Neural progenitor cell (in vitro differentiated cells): Measurements from ENCODE around the gene MAD1L1. TPM values are rescaled to one million over a fixed set of nuclear protein-coding genes. Genes with fewer than 3 reads are reported as not detected.

Experiments used
- DNase-seq: peaks from one replicate; pipeline ENCODE4 v3.0.0-alpha.2; 2016; ENCODE audit warnings: low spot score
- H2AFZ ChIP-seq: fragments of 200-600 bp; sonication (generic); replicated peaks from 2 replicates; pipeline ENCODE4 v1.6.1; 2016; ENCODE audit warnings: antibody characterized with exemption
- H3F3A ChIP-seq: fragments of 200-600 bp; sonication (generic); 2 replicates; pipeline ENCODE4 v1.6.1; 2016; ENCODE audit warnings: antibody characterized with exemption, low read depth
- H3K27ac ChIP-seq: fragments of 200-600 bp; sonication (generic); 2 replicates; pipeline ENCODE4 v1.5.1; 2016; ENCODE audit warnings: mild to moderate bottlenecking
- H3K27me3 ChIP-seq: fragments of 200-600 bp; sonication (generic); 2 replicates; pipeline ENCODE4 v1.6.1; 2016; ENCODE audit warnings: mild to moderate bottlenecking, moderate library complexity
- H3K36me3 ChIP-seq: fragments of 200-600 bp; sonication (generic); 2 replicates; pipeline ENCODE4 v1.5.1; 2016
- H3K4me1 ChIP-seq: fragments of 200-600 bp; sonication (generic); 2 replicates; pipeline ENCODE4 v1.6.1; 2016; ENCODE audit warnings: mixed run types
- H3K4me2 ChIP-seq: fragments of 200-600 bp; sonication (generic); 2 replicates; pipeline ENCODE4 v1.6.1; 2016
- H3K4me3 ChIP-seq: fragments of 200-600 bp; sonication (generic); 2 replicates; pipeline ENCODE4 v1.5.1; 2016
- H3K79me2 ChIP-seq: fragments of 200-600 bp; sonication (generic); 2 replicates; pipeline ENCODE4 v1.6.1; 2016; ENCODE audit warnings: low read depth
- H3K9ac ChIP-seq: fragments of 200-600 bp; sonication (generic); 2 replicates; pipeline ENCODE4 v1.6.1; 2016
- H3K9me3 ChIP-seq: fragments of 200-600 bp; sonication (generic); 2 replicates; pipeline ENCODE4 v1.5.1; 2016; ENCODE audit warnings: low read depth
- H4K20me1 ChIP-seq: fragments of 200-600 bp; sonication (generic); 2 replicates; pipeline ENCODE4 v1.6.1; 2016; ENCODE audit warnings: low read depth
- H3K27ac Mint-ChIP-seq: 3 replicates; pipeline ENCODE4 v1.8.0; 2021; ENCODE audit warnings: mixed read lengths
- H3K27me3 Mint-ChIP-seq: 2 replicates; pipeline ENCODE4 v1.8.0; 2022; ENCODE audit warnings: low read depth, mild to moderate bottlenecking, inconsistent platforms, moderate library complexity, mixed read lengths; ENCODE audit not compliant: insufficient read depth
- H3K36me3 Mint-ChIP-seq: 3 replicates; pipeline ENCODE4 v1.8.0; 2021; ENCODE audit warnings: mixed read lengths
- H3K4me1 Mint-ChIP-seq: 3 replicates; pipeline ENCODE4 v1.8.0; 2021; ENCODE audit warnings: mixed read lengths
- H3K4me3 Mint-ChIP-seq: 3 replicates; pipeline ENCODE4 v1.8.0; 2021; ENCODE audit warnings: mild to moderate bottlenecking, moderate library complexity, mixed read lengths
- H3K9me3 Mint-ChIP-seq: 3 replicates; pipeline ENCODE4 v1.8.0; 2020; ENCODE audit warnings: mixed read lengths
- EZH2 ChIP-seq: fragments of 200-600 bp; sonication (generic); IDR thresholded peaks from 2 replicates; pipeline ENCODE4 v1.6.1; 2017; ENCODE audit warnings: antibody characterized with exemption, mild to moderate bottlenecking, moderate library complexity
- EZH2phosphoT487 ChIP-seq: fragments of 200-600 bp; sonication (generic); IDR thresholded peaks from 2 replicates; pipeline ENCODE4 v1.6.1; 2017; ENCODE audit warnings: antibody characterized with exemption
- total RNA-seq: library from RNA; depleted of rRNA; stranded (reverse); fragments of >200 nt; gene quantifications from 2 replicates; pipeline ENCODE4 v1.2.3, GENCODE V29; 2015; ENCODE audit warnings: low replicate concordance
- TF ChIP-seq, protein P1 (sequence below): fragments of 200-600 bp; sonication (generic); IDR thresholded peaks from 2 replicates; pipeline ENCODE4 v1.5.1; 2017; ENCODE audit warnings: antibody characterized with exemption, mild to moderate bottlenecking

Gene MAD1L1
- total RNA-seq, 1 donor from 2014 or later, result 23.7 TPM

DNA sequence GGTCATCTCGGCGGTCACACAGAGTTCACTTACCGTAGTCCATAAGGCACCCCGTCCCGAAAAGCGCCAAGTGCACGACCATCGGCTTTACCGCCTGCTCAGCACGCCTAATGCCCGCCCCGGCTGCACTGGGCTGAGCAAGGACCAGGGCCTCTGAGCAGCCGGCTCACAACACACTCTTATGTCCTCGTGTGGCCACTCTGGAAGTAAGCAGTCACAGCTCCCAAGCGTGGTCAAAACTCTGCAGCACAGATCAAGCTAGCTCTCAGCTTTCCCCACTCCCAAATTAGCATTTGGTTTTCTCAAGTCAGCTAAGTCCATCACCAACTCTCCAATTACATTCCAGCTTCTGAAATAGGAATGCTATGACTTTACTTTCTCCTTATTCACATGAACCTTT lies 57.7 kb downstream of the MAD1L1 start:
- Histone ChIP-seq H3F3A (peaks cover 3% of the 10 kb centered on the region), H3K9ac (no peak overlapping the region), H3K27me3 (no peaks in the 10 kb centered on the region), H2AFZ (no peak overlapping the region), H3K4me1 (peaks cover 16% of the 10 kb centered on the region), H3K27ac (no peak overlapping the region), H3K79me2 (no peaks in the 10 kb centered on the region), H4K20me1 (no peaks in the 10 kb centered on the region), H3K4me3 (no peak overlapping the region), H3K4me2 (no peak overlapping the region), H3K9me3 (no peaks in the 10 kb centered on the region), H3K36me3 (peaks cover 5% of the 10 kb centered on the region)
- no peak overlapping the region for H3K27ac Mint-ChIP-seq
- H3K9me3 Mint-ChIP-seq, result no peaks in the 10 kb centered on the region
- peaks cover 4% of the 10 kb centered on the region for H3K27me3 Mint-ChIP-seq
- H3K4me1 Mint-ChIP-seq, result peaks cover 15% of the 10 kb centered on the region
- TF ChIP-seq, protein P1, sequence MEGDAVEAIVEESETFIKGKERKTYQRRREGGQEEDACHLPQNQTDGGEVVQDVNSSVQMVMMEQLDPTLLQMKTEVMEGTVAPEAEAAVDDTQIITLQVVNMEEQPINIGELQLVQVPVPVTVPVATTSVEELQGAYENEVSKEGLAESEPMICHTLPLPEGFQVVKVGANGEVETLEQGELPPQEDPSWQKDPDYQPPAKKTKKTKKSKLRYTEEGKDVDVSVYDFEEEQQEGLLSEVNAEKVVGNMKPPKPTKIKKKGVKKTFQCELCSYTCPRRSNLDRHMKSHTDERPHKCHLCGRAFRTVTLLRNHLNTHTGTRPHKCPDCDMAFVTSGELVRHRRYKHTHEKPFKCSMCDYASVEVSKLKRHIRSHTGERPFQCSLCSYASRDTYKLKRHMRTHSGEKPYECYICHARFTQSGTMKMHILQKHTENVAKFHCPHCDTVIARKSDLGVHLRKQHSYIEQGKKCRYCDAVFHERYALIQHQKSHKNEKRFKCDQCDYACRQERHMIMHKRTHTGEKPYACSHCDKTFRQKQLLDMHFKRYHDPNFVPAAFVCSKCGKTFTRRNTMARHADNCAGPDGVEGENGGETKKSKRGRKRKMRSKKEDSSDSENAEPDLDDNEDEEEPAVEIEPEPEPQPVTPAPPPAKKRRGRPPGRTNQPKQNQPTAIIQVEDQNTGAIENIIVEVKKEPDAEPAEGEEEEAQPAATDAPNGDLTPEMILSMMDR, result no peak
- H3K4me3 Mint-ChIP-seq, result no peak overlapping the region
- peaks cover 21% of the 10 kb centered on the region for H3K36me3 Mint-ChIP-seq
- no peak for DNase-seq

DNA sequence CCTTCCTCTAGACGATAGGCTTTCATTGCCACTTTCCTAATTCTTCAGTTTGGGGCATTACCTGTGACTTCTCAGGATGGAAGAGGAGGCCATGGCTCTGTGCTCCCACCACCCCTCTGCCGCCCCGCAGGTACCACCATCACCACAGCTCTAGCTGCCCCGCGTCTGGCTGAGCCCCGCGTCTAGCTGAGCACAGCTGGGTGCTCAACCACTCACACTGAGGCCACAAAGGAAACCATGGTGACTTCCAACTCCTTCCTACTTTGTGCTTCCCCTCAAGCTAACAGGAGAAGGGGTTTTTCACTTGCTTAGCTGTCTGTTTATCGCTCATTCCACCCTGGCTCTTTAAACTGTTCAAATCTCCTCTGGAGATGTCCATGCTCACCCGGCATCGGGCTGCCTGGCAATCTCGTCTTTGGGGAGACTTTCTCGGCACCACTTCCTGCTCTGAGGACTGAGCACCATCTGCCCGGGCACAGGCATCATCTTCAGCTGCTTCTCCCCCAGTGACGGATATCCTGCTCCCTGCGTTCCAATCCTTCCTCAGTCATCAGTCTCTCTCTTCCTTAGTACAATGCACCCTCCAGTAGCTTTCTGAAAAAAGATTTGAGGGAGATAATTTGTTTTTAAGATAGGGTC lies 59.4 kb downstream of the MAD1L1 start:
- no peak overlapping the region for H3K4me2 ChIP-seq
- H3K36me3 ChIP-seq, result peaks cover 5% of the 10 kb centered on the region
- H3K27ac Mint-ChIP-seq, result peak overlapping the region; percentile 69
- H3K4me3 Mint-ChIP-seq, result no peak overlapping the region
- H3K79me2 ChIP-seq, result no peaks in the 10 kb centered on the region
- H2AFZ ChIP-seq, result no peak overlapping the region
- H3F3A ChIP-seq, result peaks cover 3% of the 10 kb centered on the region
- TF ChIP-seq EZH2phosphoT487, result no peak
- TF ChIP-seq, protein P1, result no peak
- H3K27ac ChIP-seq, result no peak overlapping the region
- H4K20me1 ChIP-seq, result no peaks in the 10 kb centered on the region
- H3K9me3 ChIP-seq, result no peaks in the 10 kb centered on the region
- DNase-seq, result no peak
- H3K9me3 Mint-ChIP-seq, result no peaks in the 10 kb centered on the region
- no peak overlapping the region for H3K4me3 ChIP-seq
- H3K4me1 ChIP-seq, result peaks cover 19% of the 10 kb centered on the region
- no peak overlapping the region for H3K9ac ChIP-seq
- H3K27me3 ChIP-seq, result no peaks in the 10 kb centered on the region
- H3K27me3 Mint-ChIP-seq, result peaks cover 7% of the 10 kb centered on the region
- peaks cover 28% of the 10 kb centered on the region for H3K4me1 Mint-ChIP-seq
- peaks cover 25% of the 10 kb centered on the region for H3K36me3 Mint-ChIP-seq

DNA sequence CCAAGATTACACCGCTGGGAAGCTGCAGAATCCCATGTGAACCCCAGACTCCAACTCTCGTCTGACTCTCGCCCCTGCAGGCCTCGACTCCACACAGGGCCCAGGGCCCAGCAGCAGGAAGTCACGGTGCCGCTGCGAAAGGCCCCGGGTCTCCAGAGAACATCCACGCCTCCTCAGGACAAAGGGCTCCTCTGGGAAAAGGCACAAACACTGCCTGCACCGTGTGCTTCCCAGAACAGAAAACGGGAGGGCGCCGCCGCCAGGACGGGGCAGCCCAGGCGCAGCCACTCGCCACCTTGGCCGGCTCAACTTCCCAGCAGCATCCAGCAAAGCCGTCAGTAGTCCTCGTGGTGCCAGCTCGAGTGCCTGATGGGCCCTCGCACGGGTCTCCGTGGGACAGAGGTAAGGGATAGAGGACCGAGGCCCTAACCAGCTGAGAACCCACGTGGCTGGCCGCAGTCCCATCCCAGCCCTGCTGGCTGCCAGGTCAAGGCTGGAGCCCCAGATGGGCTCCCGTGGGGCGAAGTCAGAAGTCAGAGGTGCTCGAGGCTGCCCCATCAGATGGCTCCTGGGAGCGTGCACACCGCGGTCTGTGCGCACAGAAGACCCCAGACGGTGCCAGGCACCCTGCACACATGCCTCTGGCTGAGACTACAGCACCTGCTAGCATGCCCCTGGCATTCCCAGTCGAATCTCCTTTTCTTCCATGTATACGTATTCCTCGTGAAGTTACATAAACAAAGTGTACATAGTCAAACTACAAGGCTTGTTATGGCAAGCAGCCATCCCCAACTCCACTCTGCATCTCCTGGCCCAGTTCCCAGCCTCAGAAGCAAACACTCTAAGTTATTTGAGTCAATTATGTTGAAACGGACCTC lies 60.2 kb downstream of the MAD1L1 start:
- Histone ChIP-seq H2AFZ (no peak overlapping the region), H3K9me3 (no peaks in the 10 kb centered on the region), H3K79me2 (no peaks in the 10 kb centered on the region), H3K27ac (no peak overlapping the region), H3K4me2 (no peak overlapping the region), H3K4me3 (no peak overlapping the region), H3K9ac (no peak overlapping the region), H3K36me3 (peaks cover 5% of the 10 kb centered on the region), H3K4me1 (peaks cover 19% of the 10 kb centered on the region), H4K20me1 (no peaks in the 10 kb centered on the region), H3F3A (no peaks in the 10 kb centered on the region), H3K27me3 (no peaks in the 10 kb centered on the region)
- H3K4me1 Mint-ChIP-seq, result peaks cover 30% of the 10 kb centered on the region
- no peak overlapping the region for H3K4me3 Mint-ChIP-seq
- TF ChIP-seq EZH2phosphoT487 (no peak), EZH2 (no peak)
- TF ChIP-seq, protein P1, result no peak
- no peak for DNase-seq
- peaks cover 29% of the 10 kb centered on the region for H3K36me3 Mint-ChIP-seq
- no peaks in the 10 kb centered on the region for H3K9me3 Mint-ChIP-seq
- H3K27ac Mint-ChIP-seq, result peak overlapping the region; percentile 69
- peaks cover 7% of the 10 kb centered on the region for H3K27me3 Mint-ChIP-seq
